K562 (cell line): Measurements from ENCODE around the gene NCOR2.

Source experiments
- ADNP ChIP-seq: fragments of 200-800 bp; sonication (Bioruptor generic); IDR thresholded peaks from 2 replicates; pipeline ENCODE4 v1.6.1; 2016; ENCODE audit warnings: missing genetic modification characterization, missing compliant biosample characterization
- CTCF ChIP-seq, 3 experiments: IDR thresholded peaks in 2 of 3; conservative IDR thresholded peaks in 1 of 3; 2 replicates each; pipeline ENCODE4 v1.5.1; 2011 to 2012; ENCODE audit warnings: low read length in 3 of 3, mild to moderate bottlenecking in 3 of 3, control low read depth in 2 of 3, improper control_type of control experiment in 1 of 3, inconsistent platforms in 1 of 3, low read depth in 1 of 3, mixed read lengths in 1 of 3, moderate library complexity in 1 of 3; ENCODE audit not compliant: insufficient read depth in 2 of 3
- E2F1 ChIP-seq: sonication (generic); formaldehyde crosslinking; IDR thresholded peaks from 2 replicates; pipeline ENCODE4 v1.8.1; 2023; ENCODE audit warnings: mild to moderate bottlenecking, missing genetic modification reagents, moderate library complexity
- E2F4 ChIP-seq: sonication (generic); formaldehyde crosslinking; IDR thresholded peaks from 2 replicates; pipeline ENCODE4 v1.8.0; 2022; ENCODE audit warnings: mild to moderate bottlenecking, low read depth, missing genetic modification reagents
- GTF2F1 ChIP-seq: IDR thresholded peaks from 2 replicates; pipeline ENCODE4 v1.6.1; 2011; ENCODE audit warnings: low read depth, low read length, improper control_type of control experiment
- MED1 ChIP-seq: sonication (generic); formaldehyde crosslinking; IDR thresholded peaks from 2 replicates; pipeline ENCODE4 v1.8.1; 2023; ENCODE audit warnings: missing genetic modification reagents, borderline replicate concordance
- MYC ChIP-seq, 2 experiments: fragments of 250-450 bp in 1 of 2; sonication (Bioruptor Pico) in 1 of 2; IDR thresholded peaks; 2 replicates each; pipeline versions ENCODE4 v1.5.1 to v1.6.1; 2012 to 2021; ENCODE audit warnings: low read depth in 2 of 2, borderline replicate concordance in 1 of 2, improper control_type of control experiment in 1 of 2, low read length in 1 of 2, mild to moderate bottlenecking in 1 of 2, moderate library complexity in 1 of 2
- POLR2AphosphoS2 ChIP-seq: IDR thresholded peaks from 2 replicates; pipeline ENCODE4 v1.6.1; 2012; ENCODE audit warnings: low read length, improper control_type of control experiment
- RAD21 ChIP-seq, 2 experiments: fragments of 250-450 bp in 1 of 2; fragments of 450-650 bp in 1 of 2; sonication (Bioruptor Pico) in 1 of 2; formaldehyde crosslinking in 1 of 2; IDR thresholded peaks in 1 of 2; conservative IDR thresholded peaks in 1 of 2; 2 replicates each; pipeline versions ENCODE4 v1.4.0 to v1.8.0; 2020 to 2022; ENCODE audit warnings: mild to moderate bottlenecking in 2 of 2, moderate library complexity in 1 of 2
- SMAD1 ChIP-seq: fragments of 150-350 bp; IDR thresholded peaks from 2 replicates; pipeline ENCODE4 v1.6.1; 2014; ENCODE audit warnings: low read length, low read depth; ENCODE audit not compliant: partially characterized antibody

GRCh38 chr12:124577986-124578385, 10.6 kb upstream of the NCOR2 start:
- TF ChIP-seq MED1 (CRISPR knock-in tag) (no peak), ADNP (tag) (no peak), MYC (IDR thresholded peaks at IDR 0.05; ENCODE audit: low read depth, low read length) (no peak), MYC (CRISPR knock-in tag; IDR thresholded peaks at IDR 0.05; ENCODE audit: borderline replicate concordance, low read depth) (no peak), GTF2F1 (no peak), POLR2AphosphoS2 (no peak), E2F4 (CRISPR knock-in tag) (no peak), SMAD1 (no peak), E2F1 (no peak), CTCF (IDR thresholded peaks at IDR 0.05 in 2 of 3, conservative IDR thresholded peaks at IDR 0.05 in 1 of 3; ENCODE audit: insufficient read depth in 2 of 3, low read depth in 1 of 3, low read length in 3 of 3) (no peak), RAD21 (CRISPR knock-in tag; conservative IDR thresholded peaks at IDR 0.05 in 1 of 2, IDR thresholded peaks at IDR 0.05 in 1 of 2) (no peak)
